Activated naive CD8-positive, alpha-beta T cell treated with anti-CD3 and anti-CD28 coated beads, Interleukin-2, amount 50 U/mL, for 16 hours (primary cell): ENCODE data around the gene MAGEA9B.
"Not testable (repeated sequence)": the region's sequence is repeated elsewhere in the genome, so short reads cannot be mapped to it uniquely, and the experiment has no call there.

ENCODE experiments used
- DNase-seq: peaks from one replicate; pipeline ENCODE4 v3.0.0-alpha.2; 2020; ENCODE audit warnings: low read depth, low spot score

The MAGEA9B gene

GRCh38 chrX:149571770-149572169 is 15.5 kb downstream of the MAGEA9B start:
- DNase-seq = no peak

- no peak for DNase-seq
These were observed 16.6 kb downstream of the MAGEA9B start for GRCh38 chrX:149570668-149571067.

GRCh38 chrX:149569770-149570169 is 17.5 kb downstream of the MAGEA9B start:
- DNase-seq = no peak

GRCh38 chrX:149568701-149569296 is 18.5 kb downstream of the MAGEA9B start:
- no peak for DNase-seq

- DNase-seq = no peak
These were observed 19.4 kb downstream of the MAGEA9B start for GRCh38 chrX:149567621-149568417.

GRCh38 chrX:149563359-149563758 is 23.9 kb downstream of the MAGEA9B start:
- DNase-seq = no peak

- DNase-seq = not testable (repeated sequence)
These were observed 32.0 kb downstream of the MAGEA9B start for GRCh38 chrX:149555251-149555650.

GRCh38 chrX:149551939-149552248 is 35.4 kb downstream of the MAGEA9B start:
- DNase-seq = not testable (repeated sequence)

- DNase-seq = not testable (repeated sequence)
These were observed 35.9 kb downstream of the MAGEA9B start for GRCh38 chrX:149551245-149551938.

- not testable (repeated sequence) for DNase-seq
These were observed 36.8 kb downstream of the MAGEA9B start for GRCh38 chrX:149550454-149550853.

GRCh38 chrX:149549701-149550100 is 37.6 kb downstream of the MAGEA9B start, which contains the start of gene HSFX3:
HSFX3 (minus strand) TSS chrX:149549924; CDS start chrX:149549852, 72 bp downstream.
- not testable (repeated sequence) for DNase-seq

- not testable (repeated sequence) for DNase-seq
These were observed 39.5 kb downstream of the MAGEA9B start for GRCh38 chrX:149547782-149548181.

- DNase-seq = not testable (repeated sequence)
These were observed 40.3 kb downstream of the MAGEA9B start for GRCh38 chrX:149546962-149547361.

GRCh38 chrX:149545545-149546543 is 41.4 kb downstream of the MAGEA9B start:
- DNase-seq = not testable (repeated sequence)

GRCh38 chrX:149541521-149542047 is 45.7 kb downstream of the MAGEA9B start:
- no peak for DNase-seq

- peak; percentile 79 for DNase-seq
These were observed 46.4 kb downstream of the MAGEA9B start, which contains the start of gene EOLA1 for GRCh38 chrX:149540621-149541520. EOLA1 (plus strand) TSS chrX:149541012; CDS start chrX:149545631, 4,619 bp downstream.

GRCh38 chrX:149540131-149540620 is 47.1 kb downstream of the MAGEA9B start:
- DNase-seq = peak; percentile 75

- peak; percentile 56 for DNase-seq
These were observed 47.8 kb downstream of the MAGEA9B start for GRCh38 chrX:149539283-149540130.

GRCh38 chrX:149537474-149537873 is 49.8 kb downstream of the MAGEA9B start:
- not testable (repeated sequence) for DNase-seq
